ENCODE measurements around the gene CHAF1B.
"Not testable (repeated sequence)": the region's sequence is repeated elsewhere in the genome, so short reads cannot be mapped to it uniquely, and the experiment has no call there.

The CHAF1B gene

DNA sequence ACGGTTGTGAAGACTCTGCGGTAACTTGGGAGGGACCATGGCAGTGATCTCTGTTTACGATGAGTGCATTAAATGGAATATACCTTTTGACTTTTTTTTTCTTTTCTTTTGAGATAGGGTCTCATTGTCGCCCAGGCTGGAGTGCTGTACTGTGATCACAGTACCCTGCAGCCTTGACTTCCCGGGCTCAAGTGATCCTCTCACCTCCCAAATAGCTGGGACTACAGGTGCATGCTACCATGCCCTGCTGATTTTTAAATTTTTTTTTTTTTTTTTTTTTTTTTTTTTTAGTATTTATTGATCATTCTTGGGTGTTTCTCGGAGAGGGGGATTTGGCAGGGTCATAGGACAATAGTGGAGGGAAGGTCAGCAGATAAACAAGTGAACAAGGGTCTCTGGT is 6.5 kb downstream of the CHAF1B start:
- not testable (repeated sequence) for DNase-seq

DNA sequence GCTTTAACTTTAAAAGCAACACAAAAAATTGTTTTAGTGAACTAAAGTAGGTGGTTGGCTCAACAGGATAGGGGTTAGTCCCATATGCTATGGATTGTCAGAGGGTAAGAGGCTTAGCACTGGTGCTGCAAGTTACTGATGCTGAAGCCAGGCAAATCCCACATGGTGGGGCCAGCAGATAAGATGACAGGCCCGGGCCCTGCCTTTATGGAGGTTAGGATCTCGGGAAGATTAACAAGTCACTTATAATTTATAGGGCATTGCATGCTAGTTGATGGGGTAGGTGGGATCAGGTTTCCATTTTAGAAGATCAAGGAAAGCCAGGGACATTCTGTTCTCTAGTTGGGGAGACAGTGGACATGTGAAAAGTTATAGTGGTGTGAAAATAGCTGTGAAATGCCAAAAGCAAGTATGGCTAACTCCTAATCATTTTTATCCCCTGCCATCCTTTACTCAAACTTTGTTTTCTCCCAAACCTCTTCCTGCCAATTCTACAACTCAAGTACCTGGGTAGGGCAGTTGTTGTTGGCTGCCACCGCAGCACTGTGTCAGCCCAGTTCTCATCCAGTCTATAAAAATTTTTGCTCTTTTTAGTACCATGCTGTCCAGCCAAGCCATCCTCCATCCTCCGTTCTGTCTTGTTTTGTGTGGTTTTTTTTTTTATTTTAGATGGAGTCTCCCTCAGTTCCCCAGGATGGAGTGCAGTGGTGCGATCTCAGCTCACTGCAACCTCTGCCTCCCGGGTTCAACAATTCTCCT is 10.3 kb downstream of the CHAF1B start:
- DNase-seq = no peak

- DNase-seq = no peak
Measured at GRCh38 chr21:36396325-36396724, 11.1 kb downstream of the CHAF1B start.

GRCh38 chr21:36396971-36397370 is 11.8 kb downstream of the CHAF1B start:
- no peak for DNase-seq

GRCh38 chr21:36397606-36398005 is 12.4 kb downstream of the CHAF1B start:
- no peak for DNase-seq

DNA sequence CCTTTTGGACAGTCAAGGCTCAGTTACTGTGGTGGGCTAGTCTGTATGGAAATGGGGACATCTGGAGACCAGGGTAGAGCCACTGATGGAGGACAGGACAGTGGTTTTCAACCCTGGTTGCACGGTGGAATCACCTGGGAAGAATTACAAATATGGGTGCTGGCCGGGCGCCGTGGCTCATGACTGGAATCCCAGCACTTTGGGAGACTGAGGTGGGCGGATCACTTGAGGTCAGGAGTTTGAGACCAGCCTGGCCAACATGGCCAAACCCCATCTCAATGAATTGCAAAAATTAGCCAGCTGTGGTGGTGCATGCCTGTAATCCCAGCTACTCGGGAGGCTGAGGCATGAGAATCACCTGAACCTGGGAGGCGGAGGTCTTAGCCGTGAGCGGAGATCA is 14.5 kb downstream of the CHAF1B start:
- DNase-seq = not testable (repeated sequence)

GRCh38 chr21:36400719-36401118 is 15.5 kb downstream of the CHAF1B start:
- no peak for DNase-seq

- DNase-seq = no peak
Measured at GRCh38 chr21:36402339-36402738, 17.1 kb downstream of the CHAF1B start.

- DNase-seq = no peak
Measured at GRCh38 chr21:36403713-36404112, 18.5 kb downstream of the CHAF1B start.

DNA sequence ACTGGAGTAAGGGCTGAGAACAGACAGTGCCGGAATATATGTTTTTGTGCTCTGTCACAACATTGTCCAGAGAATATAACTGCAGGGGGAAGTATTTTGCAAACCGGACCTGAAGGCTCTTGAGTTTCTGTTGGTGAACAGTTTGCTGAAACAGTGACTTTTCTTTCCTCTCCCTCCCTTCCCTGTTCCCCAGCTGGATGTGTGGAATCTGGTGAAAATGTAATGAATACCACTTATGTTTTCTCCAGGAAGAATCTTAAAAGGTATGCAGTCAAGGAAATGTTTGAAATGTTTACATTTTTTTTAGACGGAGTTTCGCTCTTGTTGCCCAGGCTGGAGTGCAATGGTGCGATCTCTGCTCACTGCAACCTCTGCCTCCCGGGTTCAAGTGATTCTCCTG is 23.4 kb downstream of the CHAF1B start:
- DNase-seq = no peak

- DNase-seq = no peak
Measured at GRCh38 chr21:36411301-36411700, 26.1 kb downstream of the CHAF1B start.

- no peak for DNase-seq
Measured at GRCh38 chr21:36412916-36413315, 27.7 kb downstream of the CHAF1B start.

- DNase-seq = no peak
Measured at GRCh38 chr21:36415375-36415774, 30.2 kb downstream of the CHAF1B start.

GRCh38 chr21:36419241-36419640 is 34.0 kb downstream of the CHAF1B start:
- DNase-seq = no peak

GRCh38 chr21:36419996-36420395 is 34.8 kb downstream of the CHAF1B start:
- peak; percentile 37 for DNase-seq

DNA sequence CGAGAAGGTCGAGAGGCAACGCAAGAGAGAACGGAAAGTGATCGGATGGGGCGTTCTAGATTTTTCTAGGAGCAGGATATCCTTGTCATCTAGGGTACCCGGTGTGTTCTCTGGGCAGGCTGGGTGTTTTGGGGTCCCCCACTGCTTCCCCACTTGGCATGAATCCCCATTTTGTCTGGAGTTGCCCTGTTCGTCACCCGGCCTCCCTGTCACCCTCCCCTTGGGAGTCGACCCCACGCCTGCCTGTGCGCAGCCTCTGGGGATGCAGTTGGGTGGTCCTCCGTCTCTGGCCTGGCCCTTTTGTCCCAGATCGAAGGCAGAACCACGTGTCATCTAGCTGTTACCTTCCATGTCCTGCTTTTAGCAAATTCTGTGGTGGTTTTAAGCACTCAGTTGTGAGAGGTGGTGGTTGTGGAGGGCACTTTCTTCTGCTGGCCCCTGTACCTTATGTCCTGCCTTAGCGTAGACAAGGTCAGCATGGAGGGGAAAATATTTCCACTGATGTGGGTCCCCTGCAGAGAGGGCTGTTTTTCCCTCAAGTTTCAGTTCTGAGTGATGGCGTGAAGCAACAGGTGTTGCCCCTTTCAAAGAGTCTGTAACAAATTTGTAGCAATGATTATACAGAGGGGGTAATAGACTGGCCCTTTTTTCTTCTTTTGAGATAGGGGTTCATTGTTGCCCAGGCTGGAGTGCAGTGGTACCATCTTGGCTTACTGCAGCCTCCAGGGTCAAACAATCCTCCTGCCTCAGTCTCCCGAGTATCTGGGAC is 35.6 kb downstream of the CHAF1B start:
- DNase-seq = no peak

DNA sequence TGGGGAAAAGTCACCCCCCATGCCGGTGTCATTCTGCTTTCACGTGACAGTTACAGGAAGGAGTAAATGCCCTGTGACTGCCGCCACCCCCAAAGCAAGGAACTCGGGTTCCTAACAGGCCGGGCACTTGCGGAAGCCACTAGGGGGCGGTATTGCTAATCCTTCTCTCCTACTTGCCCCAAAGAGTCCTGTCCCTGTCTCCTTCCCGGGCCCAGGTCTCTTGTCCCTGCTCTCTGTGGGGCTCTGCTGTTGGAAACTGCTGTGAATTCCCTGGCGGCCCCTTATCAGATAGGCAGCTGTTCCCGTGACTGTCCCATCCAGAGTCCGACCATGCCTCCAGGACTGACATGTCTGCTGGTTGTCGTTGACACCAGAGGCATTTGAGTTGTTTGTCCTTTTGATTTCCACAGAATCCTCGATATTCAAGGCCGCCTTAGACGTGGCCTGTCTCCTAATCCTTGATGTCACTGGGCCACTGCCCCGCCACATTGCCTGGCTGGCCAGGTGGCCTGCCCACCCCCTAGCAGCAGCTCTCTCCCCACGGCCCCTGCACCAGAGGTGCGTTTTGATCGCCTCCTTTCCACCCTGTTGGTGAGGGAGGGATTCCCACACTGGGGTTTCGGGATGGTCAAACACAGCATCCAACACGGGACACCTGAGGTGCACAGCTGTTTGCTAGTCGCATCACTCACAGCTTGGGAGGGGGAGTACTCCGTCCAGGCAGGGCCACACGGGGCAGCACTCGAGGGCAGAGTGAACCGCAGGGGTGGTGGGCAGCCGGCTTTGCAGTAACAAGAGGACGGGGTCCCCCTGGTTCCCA is 37.3 kb downstream of the CHAF1B start:
- DNase-seq = peak; percentile 8

GRCh38 chr21:36423771-36424433 is 38.7 kb downstream of the CHAF1B start:
- DNase-seq = no peak

DNA sequence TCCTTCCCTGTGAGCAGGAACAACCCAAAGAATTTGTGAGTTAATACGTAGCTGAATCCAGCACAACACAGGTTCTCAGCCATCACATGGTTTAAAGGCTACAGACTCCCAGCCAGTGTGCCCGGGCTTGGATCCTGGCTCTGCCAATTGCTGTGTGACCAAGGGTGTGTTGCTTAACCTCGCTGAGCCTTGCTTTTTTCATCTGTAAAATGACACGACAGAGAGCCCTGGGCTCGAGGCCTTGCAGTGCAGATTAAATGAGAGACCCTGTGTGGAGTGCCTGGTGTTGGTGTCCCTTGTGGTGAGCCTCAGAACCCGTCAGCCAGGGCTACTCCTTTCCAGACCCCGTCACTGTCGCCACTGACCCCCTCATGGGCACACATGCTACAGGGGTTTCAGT is 39.4 kb downstream of the CHAF1B start:
- no peak for DNase-seq

GRCh38 chr21:36425286-36425685 is 40.1 kb downstream of the CHAF1B start:
- no peak for DNase-seq

- no peak for DNase-seq
Measured at GRCh38 chr21:36427502-36427901, 42.3 kb downstream of the CHAF1B start.

DNA sequence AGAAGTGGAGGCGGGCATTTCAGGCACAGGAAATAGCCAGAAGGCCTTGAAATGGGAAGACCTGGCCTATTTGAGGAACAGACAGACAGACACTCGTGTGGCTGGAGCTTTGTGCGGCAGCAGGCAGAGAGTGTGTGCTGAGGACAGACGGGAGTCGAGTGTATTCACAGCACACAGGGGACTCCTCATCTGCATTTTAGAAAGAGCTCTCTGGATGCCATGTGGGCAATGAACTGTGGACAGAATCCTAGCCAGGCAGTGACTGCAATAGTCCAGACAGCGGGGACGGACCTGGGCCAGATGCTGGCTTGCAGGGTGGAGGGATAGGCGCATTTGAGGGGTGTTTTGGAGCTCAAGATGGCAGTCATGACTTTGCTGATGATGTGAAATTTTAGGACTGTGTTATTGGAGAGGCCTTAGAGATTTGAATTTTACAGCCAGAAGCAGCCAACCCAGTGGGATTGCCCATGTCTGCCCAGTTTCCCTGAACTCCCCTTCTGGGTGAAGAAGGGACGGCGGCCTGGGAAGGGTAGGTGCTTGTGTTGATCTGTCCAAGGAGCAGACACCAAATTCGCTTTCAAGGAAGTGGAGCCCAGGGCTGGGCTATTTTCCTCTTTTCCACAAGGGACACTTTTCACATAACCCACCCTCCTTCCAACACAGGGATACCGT is 43.7 kb downstream of the CHAF1B start:
- DNase-seq = no peak
